HFFc6 (cell line): ENCODE results near the gene IL12RB1. TPM values are rescaled to one million over a fixed set of nuclear protein-coding genes. Genes with fewer than 3 reads are reported as not detected.
"Not testable (repeated sequence)": the region's sequence is repeated elsewhere in the genome, so short reads cannot be mapped to it uniquely, and the experiment has no call there.

Experiments
- DNase-seq: peaks from one replicate; pipeline ENCODE4 v3.0.0-alpha.2; 2018
- H3K27ac Mint-ChIP-seq: 2 replicates; pipeline ENCODE4 v1.8.0; 2020; ENCODE audit warnings: mild to moderate bottlenecking, mixed read lengths
- H3K27me3 Mint-ChIP-seq: 2 replicates; pipeline ENCODE4 v1.8.0; 2021; ENCODE audit warnings: mild to moderate bottlenecking, moderate library complexity, mixed read lengths; ENCODE audit not compliant: insufficient read depth
- H3K36me3 Mint-ChIP-seq: 2 replicates; pipeline ENCODE4 v1.8.0; 2021; ENCODE audit warnings: low read depth, mixed read lengths
- H3K4me1 Mint-ChIP-seq: 2 replicates; pipeline ENCODE4 v1.8.0; 2020; ENCODE audit warnings: low read depth, mixed read lengths
- H3K4me3 Mint-ChIP-seq: 2 replicates; pipeline ENCODE4 v1.8.0; 2020; ENCODE audit warnings: mild to moderate bottlenecking, moderate library complexity, mixed read lengths
- H3K9me3 Mint-ChIP-seq: 2 replicates; pipeline ENCODE4 v1.8.0; 2020; ENCODE audit warnings: mild to moderate bottlenecking, mixed read lengths
- CTCF ChIP-seq: fragments of 200-600 bp; sonication (generic); IDR thresholded peaks from 2 replicates; pipeline ENCODE4 v1.5.0; 2021; ENCODE audit warnings: antibody characterized with exemption, mild to moderate bottlenecking
- total RNA-seq, 6 experiments: library from RNA; stranded (reverse); fragmentation: NEBNext Ultra II Directional; extraction: Animal tissue kit (Norgen Biotek cat#: 25700); gene quantifications; 2 replicates in 1 of 6; 3 replicates in 5 of 6; pipeline ENCODE4 v1.2.3, GENCODE V29; 2021

The IL12RB1 gene
- total RNA-seq, 6 experiments from 2014 or later = 0.10 TPM; not detected in 5

GRCh38 chr19:18110609-18111232, 24.0 kb upstream of the IL12RB1 start:
- no peak overlapping the region for H3K27ac Mint-ChIP-seq
- no peak for DNase-seq
- H3K4me3 Mint-ChIP-seq = peak overlapping the region; percentile 78
- 0 out of 2 replicates have a peak, but pooled peaks cover 4% of the 10 kb centered on the region for H3K36me3 Mint-ChIP-seq
- peaks cover 3% of the 10 kb centered on the region for H3K27me3 Mint-ChIP-seq
- H3K4me1 Mint-ChIP-seq = peaks cover 15% of the 10 kb centered on the region
- TF ChIP-seq CTCF = no peak
- no peaks in the 10 kb centered on the region for H3K9me3 Mint-ChIP-seq

GRCh38 chr19:18109733-18110608, 23.2 kb upstream of the IL12RB1 start:
- Mint-ChIP-seq H3K9me3 (no peaks in the 10 kb centered on the region), H3K4me3 (peak overlapping the region; percentile 81), H3K27ac (no peak overlapping the region; the same call in 1 of the 2 replicates), H3K4me1 (peaks cover 15% of the 10 kb centered on the region), H3K27me3 (peaks cover 3% of the 10 kb centered on the region), H3K36me3 (0 out of 2 replicates have a peak, but pooled peaks cover 4% of the 10 kb centered on the region)
- DNase-seq = no peak
- TF ChIP-seq CTCF = no peak

GRCh38 chr19:18109341-18109732, 22.6 kb upstream of the IL12RB1 start:
- H3K4me3 Mint-ChIP-seq = peak overlapping the region; percentile 81
- H3K27me3 Mint-ChIP-seq = no peaks in the 10 kb centered on the region; the same call in none of the 2 replicates
- peaks cover 21% of the 10 kb centered on the region for H3K4me1 Mint-ChIP-seq
- no peak for TF ChIP-seq CTCF
- DNase-seq = no peak
- no peak overlapping the region; the same call in none of the 2 replicates for H3K27ac Mint-ChIP-seq
- H3K9me3 Mint-ChIP-seq = no peaks in the 10 kb centered on the region
- H3K36me3 Mint-ChIP-seq = no peaks in the 10 kb centered on the region

GRCh38 chr19:18108897-18109296, 22.2 kb upstream of the IL12RB1 start:
- Mint-ChIP-seq H3K27me3 (no peaks in the 10 kb centered on the region; the same call in none of the 2 replicates), H3K9me3 (no peaks in the 10 kb centered on the region), H3K27ac (peak overlapping the region; percentile 50), H3K4me1 (peaks cover 21% of the 10 kb centered on the region), H3K4me3 (peak overlapping the region; percentile 81), H3K36me3 (no peaks in the 10 kb centered on the region)
- TF ChIP-seq CTCF = no peak
- no peak for DNase-seq

- no peak overlapping the region for H3K4me3 Mint-ChIP-seq
- H3K36me3 Mint-ChIP-seq = no peaks in the 10 kb centered on the region
- H3K4me1 Mint-ChIP-seq = peaks cover 16% of the 10 kb centered on the region
- no peak overlapping the region for H3K27ac Mint-ChIP-seq
- no peak for DNase-seq
- TF ChIP-seq CTCF = no peak
- H3K27me3 Mint-ChIP-seq = no peaks in the 10 kb centered on the region; the same call in 1 of the 2 replicates
- no peaks in the 10 kb centered on the region for H3K9me3 Mint-ChIP-seq
Measured at GRCh38 chr19:18107235-18107634, 20.5 kb upstream of the IL12RB1 start.

GRCh38 chr19:18105259-18105658, 18.5 kb upstream of the IL12RB1 start:
- not testable (repeated sequence) for H3K27ac Mint-ChIP-seq, H3K36me3 Mint-ChIP-seq, DNase-seq, H3K27me3 Mint-ChIP-seq, H3K9me3 Mint-ChIP-seq, H3K4me3 Mint-ChIP-seq
- H3K4me1 Mint-ChIP-seq = peaks cover 16% of the 10 kb centered on the region
